CD4-positive, alpha-beta T cell treated with Interleukin-1 beta for 1 hour (primary cell): ENCODE measurements around the gene TBC1D2B.
"Not testable (repeated sequence)": the region's sequence is repeated elsewhere in the genome, so short reads cannot be mapped to it uniquely, and the experiment has no call there.

Source experiments
- DNase-seq, 2 donors: peaks; one replicate each; pipeline ENCODE4 v3.0.0-alpha.2; 2020 to 2022

Gene TBC1D2B

GRCh38 chr15:77985031-77985930, 92.2 kb downstream of the TBC1D2B start:
- DNase-seq: no peak

- no peak for DNase-seq
Observed at GRCh38 chr15:77984446-77984861, 93.1 kb downstream of the TBC1D2B start.

DNA sequence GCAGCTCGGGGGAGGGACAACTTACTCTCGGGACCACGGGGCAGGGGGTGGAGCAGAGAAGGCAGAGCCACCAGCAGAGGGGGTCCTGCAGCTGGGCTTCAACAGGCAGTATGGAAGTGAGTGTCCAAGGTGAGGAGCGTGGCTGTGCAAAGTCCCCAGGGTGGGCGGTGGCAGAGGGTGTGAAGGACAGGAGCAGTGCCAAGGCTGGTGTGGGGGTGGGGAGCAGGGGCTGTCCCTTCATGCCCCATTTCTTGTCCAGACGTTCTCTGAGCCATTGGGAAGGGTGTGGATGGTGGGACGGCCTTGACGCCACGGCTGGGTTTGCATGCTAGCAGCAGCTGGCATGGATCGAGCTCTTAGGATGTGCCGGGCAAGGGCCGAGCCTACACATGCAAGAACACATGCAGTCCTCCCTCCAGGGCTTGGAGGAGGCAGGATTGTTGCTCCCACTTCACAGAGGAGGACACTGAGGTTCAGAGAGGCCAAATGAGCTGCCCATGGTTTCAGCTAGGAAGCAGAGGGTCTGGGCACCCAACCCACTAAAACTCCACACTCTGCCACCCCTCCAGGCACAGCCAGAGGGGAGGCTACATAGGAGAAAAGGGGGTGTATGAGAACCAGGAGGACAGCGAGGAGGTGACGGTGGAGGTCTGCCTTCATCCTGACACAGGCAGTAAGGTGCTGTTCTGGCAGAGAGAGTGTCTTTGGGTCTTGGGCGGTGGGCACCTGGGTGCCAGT, 93.6 kb downstream of the TBC1D2B start:
- DNase-seq: no peak

DNA sequence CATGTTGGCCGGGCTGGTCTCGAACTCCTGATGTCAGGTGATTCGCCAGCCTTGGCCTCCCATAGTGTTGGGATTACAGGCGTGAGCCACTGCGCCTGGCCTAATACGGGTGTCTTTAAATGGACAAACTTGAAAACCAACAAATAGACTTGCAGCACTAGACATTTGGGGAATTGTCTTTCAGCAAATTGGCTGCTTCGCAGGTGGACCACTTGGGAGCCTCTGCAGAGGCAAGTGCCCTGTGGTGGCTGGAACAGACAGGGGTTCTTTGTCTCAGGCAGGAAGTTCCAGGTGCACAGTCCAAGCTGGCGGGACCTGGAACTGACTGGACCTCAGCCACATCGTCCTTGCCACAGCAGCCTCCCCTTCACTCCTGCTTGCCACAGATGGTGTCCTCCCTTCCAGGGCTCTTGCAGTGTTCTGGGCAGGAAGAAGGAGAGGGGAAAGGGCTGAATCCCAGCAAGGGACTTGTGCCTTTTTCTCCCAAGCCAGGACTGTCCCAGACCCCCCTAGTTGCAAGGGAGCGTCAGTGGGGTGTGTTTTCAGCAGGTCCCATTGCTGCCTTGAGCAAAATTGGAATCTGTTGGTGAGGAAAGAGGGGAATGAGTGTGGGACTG, 94.3 kb downstream of the TBC1D2B start:
- DNase-seq: no peak

GRCh38 chr15:77982127-77982490, 95.4 kb downstream of the TBC1D2B start:
- DNase-seq: no peak

DNA sequence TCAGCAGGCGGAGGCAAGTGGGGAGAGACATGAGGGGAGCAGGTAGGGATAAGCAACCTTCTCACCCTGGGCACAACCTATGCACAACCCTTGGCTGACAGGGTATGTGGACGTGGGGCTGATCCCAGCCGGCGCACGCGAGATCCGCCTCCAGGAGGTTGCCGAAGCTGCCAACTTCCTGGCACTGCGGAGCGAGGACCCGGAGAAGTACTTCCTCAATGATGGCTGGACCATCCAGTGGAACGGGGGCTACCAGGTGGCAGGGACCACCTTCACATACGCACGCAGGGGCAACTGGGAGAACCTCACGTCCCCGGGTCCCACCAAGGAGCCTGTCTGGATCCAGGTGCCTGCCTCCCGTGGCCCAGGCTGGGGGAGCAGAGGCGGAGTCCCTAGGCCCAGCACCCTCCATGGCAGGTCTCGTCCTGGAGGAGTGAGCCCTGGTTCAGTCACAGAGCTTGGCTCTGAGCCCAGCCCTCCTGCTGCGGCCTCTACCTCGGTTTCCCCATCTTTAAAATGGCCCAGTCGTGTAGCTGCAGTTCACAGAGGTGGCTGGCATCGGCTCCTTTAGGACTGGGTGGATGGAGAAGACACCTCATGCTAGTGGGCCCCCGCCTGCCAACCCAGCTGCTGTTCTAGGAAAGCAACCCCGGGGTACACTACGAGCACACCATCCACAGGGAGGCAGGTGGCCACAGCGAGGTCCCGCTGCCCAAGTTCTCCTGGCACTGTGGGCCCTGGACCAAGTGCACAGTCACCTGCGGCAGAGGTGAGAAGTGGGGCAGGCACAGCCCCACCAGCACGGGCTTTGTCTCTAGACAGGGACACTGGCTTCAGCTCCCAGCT, 96.0 kb downstream of the TBC1D2B start:
- no peak for DNase-seq

GRCh38 chr15:77980674-77981073, 96.8 kb downstream of the TBC1D2B start:
- not testable (repeated sequence) for DNase-seq

DNA sequence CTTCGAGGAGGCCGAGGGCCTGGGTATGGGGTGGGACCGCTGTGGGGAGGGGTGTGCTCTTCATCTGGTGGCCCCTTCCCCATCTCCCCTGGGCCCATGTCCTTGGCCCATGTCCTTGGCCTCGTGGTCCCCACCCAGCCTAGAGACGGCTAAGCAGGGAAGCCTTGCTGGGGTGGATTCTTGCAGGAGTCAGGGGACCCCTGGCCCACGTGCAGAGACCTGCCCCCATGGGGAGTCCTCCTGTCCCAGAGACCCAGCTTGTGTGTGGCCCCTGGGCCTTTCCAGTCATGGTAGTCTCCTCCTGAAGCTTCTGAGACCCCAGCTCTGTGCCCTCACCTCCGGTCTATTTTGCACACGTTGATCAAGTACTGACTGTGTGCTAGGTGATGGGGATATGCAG, 97.4 kb downstream of the TBC1D2B start:
- DNase-seq: no peak

GRCh38 chr15:77979157-77979556, 98.4 kb downstream of the TBC1D2B start:
- DNase-seq: not testable (repeated sequence)

DNA sequence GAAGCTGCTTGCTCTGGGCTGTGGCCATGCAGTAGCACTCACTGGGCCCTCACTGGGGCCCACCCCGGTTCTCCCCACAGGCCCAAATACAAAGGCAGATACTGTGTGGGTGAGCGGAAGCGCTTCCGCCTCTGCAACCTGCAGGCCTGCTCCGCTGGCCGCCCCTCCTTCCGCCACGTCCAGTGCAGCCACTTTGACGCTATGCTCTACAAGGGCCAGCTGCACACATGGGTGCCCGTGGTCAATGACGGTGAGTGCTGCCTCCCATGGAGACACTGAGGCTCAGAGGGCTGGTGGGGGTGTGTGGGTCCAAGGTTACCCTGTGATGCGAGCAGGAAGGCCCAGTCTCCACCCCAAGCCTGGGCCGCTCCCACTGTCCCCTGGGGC, 98.8 kb downstream of the TBC1D2B start:
- not testable (repeated sequence) for DNase-seq

DNA sequence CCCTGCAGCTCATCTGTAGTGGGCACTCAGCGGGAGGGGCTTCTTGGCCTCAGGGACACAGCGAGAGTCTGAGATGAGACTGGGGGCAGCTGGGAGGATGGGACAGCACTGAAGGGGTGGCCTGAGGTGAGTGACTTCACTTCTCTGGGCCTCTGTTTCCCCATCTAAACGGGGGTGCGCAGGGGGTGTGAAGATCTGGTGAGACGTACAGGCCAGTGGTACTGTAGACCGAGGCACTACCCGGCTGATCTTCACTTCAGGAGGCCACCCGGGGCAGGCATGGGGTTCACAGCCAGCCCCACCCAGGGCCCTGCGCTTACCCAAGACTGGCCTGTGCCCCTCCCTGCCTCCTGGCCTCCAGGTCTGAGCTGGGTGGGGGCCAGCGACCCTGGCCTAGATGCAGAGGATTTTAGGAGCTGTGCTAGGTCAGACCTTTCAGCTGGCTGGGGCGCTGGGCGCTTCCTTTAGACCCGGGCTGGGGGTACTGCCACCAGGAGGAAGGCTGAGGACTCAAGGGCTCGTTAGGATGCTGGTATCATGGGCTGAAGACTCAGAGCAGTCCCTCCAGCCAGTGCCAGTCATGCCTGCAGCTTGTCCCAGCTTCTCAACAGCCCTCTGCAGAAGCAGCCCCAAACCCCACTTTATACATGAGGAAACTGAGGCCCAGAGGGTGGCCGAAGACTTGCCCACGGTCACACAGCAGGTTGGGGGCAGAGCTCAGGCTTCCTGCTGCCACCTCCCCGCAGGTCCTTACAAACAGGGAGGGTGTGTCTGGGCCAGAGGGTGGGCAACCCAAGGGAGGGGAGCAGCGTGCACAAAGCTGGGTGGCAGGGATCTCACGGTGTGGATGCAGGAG, 99.4 kb downstream of the TBC1D2B start:
- not testable (repeated sequence) for DNase-seq

DNA sequence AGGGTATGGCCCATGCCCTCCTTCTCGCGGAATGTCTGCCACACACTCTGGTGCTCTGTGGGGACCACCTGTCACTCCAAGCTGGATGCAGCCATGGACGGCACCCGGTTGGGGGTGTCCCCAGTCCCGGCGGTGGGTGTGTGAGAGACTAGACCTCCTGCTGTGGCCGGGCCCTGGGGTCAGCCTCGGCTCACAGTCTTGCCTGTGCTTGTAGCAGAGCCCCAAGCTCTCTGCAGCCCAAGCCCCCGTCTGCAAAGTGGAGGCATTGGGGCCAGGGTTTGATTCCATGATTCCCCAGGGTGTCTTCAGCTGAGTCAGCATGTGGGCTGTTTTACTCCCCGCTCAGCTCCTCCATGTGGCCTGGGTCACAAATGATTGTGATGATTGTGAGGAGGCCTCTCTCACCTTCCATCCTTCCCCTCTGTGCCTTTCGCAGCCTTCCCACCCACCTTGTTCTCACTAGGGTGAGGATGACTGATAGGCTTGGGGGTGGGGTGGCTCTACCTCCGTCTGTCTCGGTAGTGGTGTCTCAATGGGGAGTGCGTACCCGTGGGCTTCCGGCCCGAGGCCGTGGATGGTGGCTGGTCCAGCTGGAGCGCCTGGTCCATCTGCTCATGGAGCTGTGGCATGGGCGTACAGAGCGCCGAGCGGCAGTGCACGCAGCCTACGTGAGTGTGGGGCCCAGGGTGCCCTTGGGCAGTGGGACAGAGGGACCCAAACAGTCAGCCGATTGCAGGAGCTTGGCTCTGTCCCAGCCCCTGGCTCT, 100.6 kb downstream of the TBC1D2B start:
- not testable (repeated sequence) for DNase-seq

DNA sequence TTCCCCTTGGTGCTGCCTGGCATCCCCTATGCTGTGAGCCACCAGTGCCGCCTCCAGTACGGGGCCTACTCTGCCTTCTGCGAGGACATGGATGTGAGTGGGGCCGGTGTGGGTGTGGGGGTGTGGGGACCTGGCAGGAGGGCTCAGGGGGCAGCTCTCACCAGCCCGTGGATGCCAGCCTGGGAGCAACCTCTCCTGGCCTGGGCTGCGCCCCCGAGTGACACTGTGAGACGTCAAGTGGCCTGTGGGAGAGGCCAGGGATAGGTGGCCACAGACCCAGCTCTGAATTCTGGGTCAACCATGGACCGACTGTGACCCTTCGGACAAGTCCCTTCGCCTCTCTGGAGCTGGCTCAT, 101.4 kb downstream of the TBC1D2B start:
- DNase-seq: not testable (repeated sequence)

- DNase-seq: no peak
Observed at GRCh38 chr15:77975332-77976094, 102.0 kb downstream of the TBC1D2B start.

DNA sequence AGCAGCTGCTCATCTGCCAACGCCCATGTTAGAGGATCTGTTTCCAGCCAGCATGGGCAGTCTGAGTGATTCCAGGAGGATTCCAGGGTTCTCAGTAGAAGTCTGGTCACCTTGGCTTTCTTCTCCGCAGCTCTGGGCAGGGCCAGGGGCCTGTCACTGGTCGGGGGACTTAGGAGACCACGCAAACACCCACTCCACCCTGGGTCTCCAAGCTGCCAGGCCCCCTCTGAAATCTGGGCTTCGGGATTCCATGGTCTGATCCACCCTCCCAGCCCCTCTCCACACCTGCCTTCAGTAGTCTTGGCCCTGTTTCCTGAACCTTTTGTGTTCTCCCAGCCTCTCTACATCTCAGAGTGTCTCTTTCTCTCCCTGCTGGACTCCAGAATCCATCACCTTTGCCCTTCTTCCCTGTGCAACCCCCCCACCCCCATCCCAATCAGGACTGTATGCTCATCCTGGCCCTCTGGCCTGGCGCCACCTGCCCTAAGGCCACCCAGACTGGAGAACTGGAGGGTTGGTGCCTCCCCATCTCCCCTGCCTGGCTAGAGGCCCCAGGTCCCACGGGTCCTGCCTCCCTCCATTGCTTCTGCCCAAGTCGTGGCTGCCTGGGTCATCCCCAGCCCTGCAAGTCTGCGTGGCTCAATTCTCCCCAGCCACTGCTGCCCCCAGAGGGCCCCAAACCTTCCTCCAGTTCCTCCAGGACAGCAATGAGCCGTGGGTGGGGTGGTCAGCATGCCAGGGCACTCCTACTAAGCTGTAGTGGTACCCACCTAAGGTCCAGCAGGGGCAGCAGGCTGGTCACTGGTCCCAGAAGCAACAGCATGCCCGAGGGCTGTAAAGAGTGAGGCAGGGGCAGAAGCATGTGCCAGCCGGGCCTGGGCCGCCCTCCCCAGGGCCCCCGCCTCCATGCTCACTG, 102.8 kb downstream of the TBC1D2B start:
- no peak for DNase-seq

GRCh38 chr15:77974098-77974414, 103.5 kb downstream of the TBC1D2B start:
- DNase-seq: no peak

- DNase-seq: not testable (repeated sequence)
Observed at GRCh38 chr15:77973273-77974097, 104.0 kb downstream of the TBC1D2B start.

GRCh38 chr15:77972706-77973105, 104.8 kb downstream of the TBC1D2B start:
- DNase-seq: not testable (repeated sequence)
